Measurements from ENCODE around the gene LBP. TPM values are rescaled to one million over a fixed set of nuclear protein-coding genes. Genes with fewer than 3 reads are reported as not detected.

The LBP gene
- total RNA-seq, 1 experiment from 2014 or later: 0.15 TPM

DNA sequence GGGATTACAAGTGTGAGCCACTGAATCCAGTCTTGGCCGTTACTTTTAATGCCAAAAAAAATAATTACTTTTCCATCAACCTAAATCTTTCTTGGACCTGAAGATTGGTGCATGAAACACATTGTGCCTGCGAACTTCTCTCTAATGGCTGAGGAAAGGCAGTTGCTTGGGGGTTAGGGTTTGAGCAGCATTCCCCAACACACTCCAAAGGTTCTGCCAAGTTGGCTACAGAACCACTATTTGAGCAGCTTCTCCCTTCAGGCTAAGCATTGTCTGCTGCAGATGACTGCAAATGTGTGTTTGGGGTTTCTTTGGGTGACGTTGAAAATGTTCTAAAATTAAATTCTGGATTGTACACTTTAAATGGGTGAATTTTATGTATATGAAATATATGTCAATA is 6.3 kb upstream of the LBP start:
- peaks cover 10 to 17% of the 10 kb centered on the region in 2 experiments; a peak in 2 of 4 replicates for H3K9me3 ChIP-seq (ENCODE audit: control insufficient read depth in 1 of 2, insufficient read depth in 1 of 2, low read depth in 1 of 2, low read length in 2 of 2)
- H3K9me2 ChIP-seq (ENCODE audit: insufficient read depth): no peaks in the 10 kb centered on the region
- ChIA-PET RAD21 (ENCODE audit: low non-redundant PET in 1 of 2, low total read pairs in 2 of 2, uncharacterized antibody in 2 of 2, unreplicated experiment in 2 of 2) (no interaction called here), POLR2A (no interaction called here), CTCF (interaction anchor here (3.2 kb wide), 1 partner anchor 69 kb away, joined by 15 read pairs; no protein-coding TSS in a partner anchor)
- H4K20me1 ChIP-seq (ENCODE audit: insufficient read depth): no peaks in the 10 kb centered on the region
- no peak overlapping the region for H3K4me3 ChIP-seq (replicated peaks in 1 of 2; ENCODE audit: low read depth in 1 of 2, low read length in 2 of 2)
- no peak overlapping the region for H3K9ac ChIP-seq (ENCODE audit: low read length)
- no peak overlapping the region for H2AFZ ChIP-seq (ENCODE audit: low read depth, low read length, poor library complexity, severe bottlenecking)
- no peaks in the 10 kb centered on the region for H3K27me3 ChIP-seq (ENCODE audit: insufficient read depth, low read length)
- ATAC-seq: no peak
- no peak for DNase-seq (ENCODE audit: low read depth, low spot score)
- no peak overlapping the region for H3K4me2 ChIP-seq (ENCODE audit: low read length)
- intact Hi-C loops (cut with micrococcal nuclease): no loop called here
- no peaks in the 10 kb centered on the region for H3K79me2 ChIP-seq (ENCODE audit: insufficient read depth, low read length)
- H3K36me3 ChIP-seq (ENCODE audit: control insufficient read depth in 1 of 2, insufficient read depth in 2 of 2, low read length in 2 of 2): no peaks in the 10 kb centered on the region
- no peak for TF ChIP-seq ZFX (IDR thresholded peaks at IDR 0.05)
- no peak for TF ChIP-seq POLR2AphosphoS5 (IDR thresholded peaks at IDR 0.05; ENCODE audit: low read depth, low read length)
- TF ChIP-seq, protein P1, sequence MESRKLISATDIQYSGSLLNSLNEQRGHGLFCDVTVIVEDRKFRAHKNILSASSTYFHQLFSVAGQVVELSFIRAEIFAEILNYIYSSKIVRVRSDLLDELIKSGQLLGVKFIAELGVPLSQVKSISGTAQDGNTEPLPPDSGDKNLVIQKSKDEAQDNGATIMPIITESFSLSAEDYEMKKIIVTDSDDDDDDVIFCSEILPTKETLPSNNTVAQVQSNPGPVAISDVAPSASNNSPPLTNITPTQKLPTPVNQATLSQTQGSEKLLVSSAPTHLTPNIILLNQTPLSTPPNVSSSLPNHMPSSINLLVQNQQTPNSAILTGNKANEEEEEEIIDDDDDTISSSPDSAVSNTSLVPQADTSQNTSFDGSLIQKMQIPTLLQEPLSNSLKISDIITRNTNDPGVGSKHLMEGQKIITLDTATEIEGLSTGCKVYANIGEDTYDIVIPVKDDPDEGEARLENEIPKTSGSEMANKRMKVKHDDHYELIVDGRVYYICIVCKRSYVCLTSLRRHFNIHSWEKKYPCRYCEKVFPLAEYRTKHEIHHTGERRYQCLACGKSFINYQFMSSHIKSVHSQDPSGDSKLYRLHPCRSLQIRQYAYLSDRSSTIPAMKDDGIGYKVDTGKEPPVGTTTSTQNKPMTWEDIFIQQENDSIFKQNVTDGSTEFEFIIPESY (IDR thresholded peaks at IDR 0.05; ENCODE audit: extremely low read depth, insufficient replicate concordance, low read length): no peak
- no peak for TF ChIP-seq SIN3A (IDR thresholded peaks at IDR 0.05; ENCODE audit: low read depth)
- no TSS peak for BruUV-seq (replicated peaks)
- H3K4me1 ChIP-seq (ENCODE audit: control insufficient read depth in 1 of 2, insufficient read depth in 2 of 2, low read length in 2 of 2): no peaks in the 10 kb centered on the region
- H3K27ac ChIP-seq (ENCODE audit: low read depth, low read length): no peak overlapping the region

DNA sequence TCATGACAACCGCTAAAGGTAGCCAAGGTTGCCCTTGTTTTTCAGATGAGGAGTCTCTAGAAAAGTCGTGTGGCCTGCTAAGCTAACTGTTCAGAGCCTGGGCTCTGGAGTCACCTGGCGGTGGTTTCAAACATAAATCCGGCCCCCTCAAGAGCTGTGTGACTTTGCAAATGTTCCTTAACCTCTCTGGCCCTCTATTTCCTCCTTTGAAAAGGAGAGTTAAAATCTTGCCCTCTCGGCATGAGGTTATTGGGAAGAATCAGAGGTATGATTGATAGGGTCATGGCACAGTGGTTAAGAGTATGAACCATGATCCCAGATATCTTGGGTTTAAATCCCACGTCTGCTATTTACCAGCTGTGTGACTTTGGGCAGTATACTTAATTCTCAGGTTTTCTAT is 5.6 kb upstream of the LBP start:
- RAD21 ChIA-PET (ENCODE audit: low non-redundant PET in 1 of 2, low total read pairs in 2 of 2, uncharacterized antibody in 2 of 2, unreplicated experiment in 2 of 2): no interaction called here
- Histone ChIP-seq H3K4me1 (ENCODE audit: control insufficient read depth in 1 of 2, insufficient read depth in 2 of 2, low read length in 2 of 2) (no peaks in the 10 kb centered on the region), H3K9me2 (ENCODE audit: insufficient read depth) (no peaks in the 10 kb centered on the region), H4K20me1 (ENCODE audit: insufficient read depth) (no peaks in the 10 kb centered on the region), H3K4me3 (replicated peaks in 1 of 2; ENCODE audit: low read depth in 1 of 2, low read length in 2 of 2) (no peak overlapping the region), H3K9ac (ENCODE audit: low read length) (no peak overlapping the region), H3K27me3 (ENCODE audit: insufficient read depth, low read length) (no peaks in the 10 kb centered on the region), H3K9me3 (ENCODE audit: control insufficient read depth in 1 of 2, insufficient read depth in 1 of 2, low read depth in 1 of 2, low read length in 2 of 2) (peaks cover 10 to 17% of the 10 kb centered on the region in 2 experiments; a peak in 2 of 4 replicates), H3K79me2 (ENCODE audit: insufficient read depth, low read length) (no peaks in the 10 kb centered on the region), H3K27ac (ENCODE audit: low read depth, low read length) (no peak overlapping the region), H2AFZ (ENCODE audit: low read depth, low read length, poor library complexity, severe bottlenecking) (no peak overlapping the region), H3K36me3 (ENCODE audit: control insufficient read depth in 1 of 2, insufficient read depth in 2 of 2, low read length in 2 of 2) (no peaks in the 10 kb centered on the region), H3K4me2 (ENCODE audit: low read length) (no peak overlapping the region)
- POLR2A ChIA-PET: no interaction called here
- DNase-seq (ENCODE audit: low read depth, low spot score) (no peak), ATAC-seq (no peak)
- CTCF ChIA-PET: no interaction called here
- BruUV-seq (replicated peaks): no TSS peak
- intact Hi-C loops (cut with micrococcal nuclease): no loop called here
- TF ChIP-seq, protein P2, sequence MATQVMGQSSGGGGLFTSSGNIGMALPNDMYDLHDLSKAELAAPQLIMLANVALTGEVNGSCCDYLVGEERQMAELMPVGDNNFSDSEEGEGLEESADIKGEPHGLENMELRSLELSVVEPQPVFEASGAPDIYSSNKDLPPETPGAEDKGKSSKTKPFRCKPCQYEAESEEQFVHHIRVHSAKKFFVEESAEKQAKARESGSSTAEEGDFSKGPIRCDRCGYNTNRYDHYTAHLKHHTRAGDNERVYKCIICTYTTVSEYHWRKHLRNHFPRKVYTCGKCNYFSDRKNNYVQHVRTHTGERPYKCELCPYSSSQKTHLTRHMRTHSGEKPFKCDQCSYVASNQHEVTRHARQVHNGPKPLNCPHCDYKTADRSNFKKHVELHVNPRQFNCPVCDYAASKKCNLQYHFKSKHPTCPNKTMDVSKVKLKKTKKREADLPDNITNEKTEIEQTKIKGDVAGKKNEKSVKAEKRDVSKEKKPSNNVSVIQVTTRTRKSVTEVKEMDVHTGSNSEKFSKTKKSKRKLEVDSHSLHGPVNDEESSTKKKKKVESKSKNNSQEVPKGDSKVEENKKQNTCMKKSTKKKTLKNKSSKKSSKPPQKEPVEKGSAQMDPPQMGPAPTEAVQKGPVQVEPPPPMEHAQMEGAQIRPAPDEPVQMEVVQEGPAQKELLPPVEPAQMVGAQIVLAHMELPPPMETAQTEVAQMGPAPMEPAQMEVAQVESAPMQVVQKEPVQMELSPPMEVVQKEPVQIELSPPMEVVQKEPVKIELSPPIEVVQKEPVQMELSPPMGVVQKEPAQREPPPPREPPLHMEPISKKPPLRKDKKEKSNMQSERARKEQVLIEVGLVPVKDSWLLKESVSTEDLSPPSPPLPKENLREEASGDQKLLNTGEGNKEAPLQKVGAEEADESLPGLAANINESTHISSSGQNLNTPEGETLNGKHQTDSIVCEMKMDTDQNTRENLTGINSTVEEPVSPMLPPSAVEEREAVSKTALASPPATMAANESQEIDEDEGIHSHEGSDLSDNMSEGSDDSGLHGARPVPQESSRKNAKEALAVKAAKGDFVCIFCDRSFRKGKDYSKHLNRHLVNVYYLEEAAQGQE (IDR thresholded peaks at IDR 0.05; ENCODE audit: low read depth): no peak
- TF ChIP-seq YY1 (IDR thresholded peaks at IDR 0.05; ENCODE audit: extremely low read depth, insufficient replicate concordance, low read depth, low read length) (no peak), SIN3A (IDR thresholded peaks at IDR 0.05; ENCODE audit: low read depth) (no peak), POLR2AphosphoS5 (IDR thresholded peaks at IDR 0.05; ENCODE audit: low read depth, low read length) (no peak), JUND (IDR thresholded peaks at IDR 0.05) (no peak), SRF (IDR thresholded peaks at IDR 0.05; ENCODE audit: low read depth) (no peak), FOSL1 (IDR thresholded peaks at IDR 0.05; ENCODE audit: low read depth) (no peak), SP1 (IDR thresholded peaks at IDR 0.05; ENCODE audit: low read depth) (no peak), ZFX (IDR thresholded peaks at IDR 0.05) (no peak), TCF7L2 (IDR thresholded peaks at IDR 0.05; ENCODE audit: borderline replicate concordance, extremely low read depth, insufficient read depth, insufficient read length) (no peak), ELF1 (IDR thresholded peaks at IDR 0.05; ENCODE audit: borderline replicate concordance, low read depth) (no peak)
- TF ChIP-seq, protein P1 (IDR thresholded peaks at IDR 0.05; ENCODE audit: extremely low read depth, insufficient replicate concordance, low read length): no peak

All from HCT116 (cell line).